ENCODE measurements around the gene DENR.
"Not testable (repeated sequence)": the region's sequence is repeated elsewhere in the genome, so short reads cannot be mapped to it uniquely, and the experiment has no call there.

Gene DENR

GRCh38 chr12:122754790-122755189 is 2.2 kb downstream of the DENR start:
- FAIRE-seq (no peak), DNase-seq (ENCODE audit: insufficient read length, low spot score) (no peak)
- TF ChIP-seq POLR2A (IDR thresholded peaks at IDR 0.05; ENCODE audit: low read depth, low read length) = no peak

- DNase-seq (ENCODE audit: insufficient read length, low spot score) = no peak
- no peak for FAIRE-seq
- TF ChIP-seq POLR2A (IDR thresholded peaks at IDR 0.05; ENCODE audit: low read depth, low read length) = no peak
Observed at GRCh38 chr12:122757568-122757967, 4.9 kb downstream of the DENR start.

GRCh38 chr12:122785503-122785902 is 32.9 kb downstream of the DENR start:
- FAIRE-seq (no peak), DNase-seq (ENCODE audit: insufficient read length, low spot score) (no peak)
- TF ChIP-seq POLR2A (IDR thresholded peaks at IDR 0.05; ENCODE audit: low read depth, low read length) = no peak

GRCh38 chr12:122788387-122788786 is 35.8 kb downstream of the DENR start:
- FAIRE-seq (no peak), DNase-seq (ENCODE audit: insufficient read length, low spot score) (no peak)
- no peak for TF ChIP-seq POLR2A (IDR thresholded peaks at IDR 0.05; ENCODE audit: low read depth, low read length)

GRCh38 chr12:122789637-122790036 is 37.0 kb downstream of the DENR start:
- no peak for FAIRE-seq

GRCh38 chr12:122790393-122791075 is 37.9 kb downstream of the DENR start:
- FAIRE-seq = no peak
- TF ChIP-seq POLR2A (IDR thresholded peaks at IDR 0.05; ENCODE audit: low read depth, low read length) = no peak
- no peak for DNase-seq (ENCODE audit: insufficient read length, low spot score)

More at GRCh38 chr12:122789637-122790036, 37.0 kb downstream of the DENR start:
- no peak for TF ChIP-seq POLR2A (IDR thresholded peaks at IDR 0.05; ENCODE audit: low read depth, low read length)
- no peak for DNase-seq (ENCODE audit: insufficient read length, low spot score)

- peak; percentile 69 for FAIRE-seq
- no peak for TF ChIP-seq POLR2A (IDR thresholded peaks at IDR 0.05; ENCODE audit: low read depth, low read length)
- DNase-seq (ENCODE audit: insufficient read length, low spot score) = no peak
Observed at GRCh38 chr12:122793685-122794106, 41.1 kb downstream of the DENR start.

GRCh38 chr12:122795807-122796206 is 43.2 kb downstream of the DENR start:
- FAIRE-seq (no peak), DNase-seq (ENCODE audit: insufficient read length, low spot score) (no peak)
- TF ChIP-seq POLR2A (IDR thresholded peaks at IDR 0.05; ENCODE audit: low read depth, low read length) = no peak

GRCh38 chr12:122799641-122800243 is 47.1 kb downstream of the DENR start:
- no peak for TF ChIP-seq POLR2A (IDR thresholded peaks at IDR 0.05; ENCODE audit: low read depth, low read length)
- FAIRE-seq (no peak), DNase-seq (ENCODE audit: insufficient read length, low spot score) (no peak)

- FAIRE-seq = no peak
- no peak for TF ChIP-seq POLR2A (IDR thresholded peaks at IDR 0.05; ENCODE audit: low read depth, low read length)
- DNase-seq (ENCODE audit: insufficient read length, low spot score) = no peak
Observed at GRCh38 chr12:122803937-122804336, 51.3 kb downstream of the DENR start.

- FAIRE-seq; DNase-seq (ENCODE audit: insufficient read length, low spot score): not testable (repeated sequence)
Observed at GRCh38 chr12:122804957-122805356, 52.3 kb downstream of the DENR start.

- TF ChIP-seq POLR2A (IDR thresholded peaks at IDR 0.05; ENCODE audit: low read depth, low read length) = no peak
- peak; percentile 27 for FAIRE-seq
- no peak for DNase-seq (ENCODE audit: insufficient read length, low spot score)
Observed at GRCh38 chr12:122807651-122808050, 55.0 kb downstream of the DENR start.

GRCh38 chr12:122811777-122812176 is 59.2 kb downstream of the DENR start:
- DNase-seq (ENCODE audit: insufficient read length, low spot score) (no peak), FAIRE-seq (no peak)
- TF ChIP-seq POLR2A (IDR thresholded peaks at IDR 0.05; ENCODE audit: low read depth, low read length) = no peak

GRCh38 chr12:122813310-122813713 is 60.7 kb downstream of the DENR start:
- DNase-seq (ENCODE audit: insufficient read length, low spot score) (no peak), FAIRE-seq (no peak)
- no peak for TF ChIP-seq POLR2A (IDR thresholded peaks at IDR 0.05; ENCODE audit: low read depth, low read length)

GRCh38 chr12:122819209-122819785 is 66.7 kb downstream of the DENR start:
- DNase-seq (ENCODE audit: insufficient read length, low spot score) (no peak), FAIRE-seq (no peak)
- TF ChIP-seq POLR2A (IDR thresholded peaks at IDR 0.05; ENCODE audit: low read depth, low read length) = no peak

All from H54 (cell line).